BLaER1 treated with 17β-estradiol and CSF1 and Interleukin-3, amounts not matched to agents 10 nM and 100 nM (cell line): ENCODE data around the gene CELF5.

ENCODE experiments used
- H3K27ac ChIP-seq, 11 experiments: shearing (Covaris generic); formaldehyde crosslinking; 2 replicates each; pipeline ENCODE4 v1.8.1; 2022
- H3K27me3 ChIP-seq, 11 experiments: shearing (Covaris generic); formaldehyde crosslinking; 2 replicates each; pipeline ENCODE4 v1.8.1; 2022
- H3K36me3 ChIP-seq, 11 experiments: shearing (Covaris generic); formaldehyde crosslinking; 2 replicates each; pipeline ENCODE4 v1.8.1; 2022
- H3K4me1 ChIP-seq, 10 experiments: shearing (Covaris generic); formaldehyde crosslinking; 2 replicates each; pipeline ENCODE4 v1.8.1; 2022
- H3K4me2 ChIP-seq, 11 experiments: shearing (Covaris generic); formaldehyde crosslinking; 2 replicates each; pipeline ENCODE4 v1.8.1; 2022
- H3K4me3 ChIP-seq, 10 experiments: shearing (Covaris generic); formaldehyde crosslinking; 2 replicates each; pipeline ENCODE4 v1.8.1; 2022
- H3K9ac ChIP-seq, 11 experiments: shearing (Covaris generic); formaldehyde crosslinking; 2 replicates each; pipeline ENCODE4 v1.8.1; 2022
- H3K9me3 ChIP-seq, 11 experiments: shearing (Covaris generic); formaldehyde crosslinking; replicated peaks in 1 of 11; 2 replicates each; pipeline ENCODE4 v1.8.1; 2022
- H4K20me1 ChIP-seq, 11 experiments: shearing (Covaris generic); formaldehyde crosslinking; 2 replicates each; pipeline ENCODE4 v1.8.1; 2022
- Cebpa-rat ChIP-seq, 11 experiments: shearing (Covaris generic); IDR thresholded peaks; 2 replicates each; pipeline ENCODE4 v1.8.1; 2022

Gene CELF5

DNA sequence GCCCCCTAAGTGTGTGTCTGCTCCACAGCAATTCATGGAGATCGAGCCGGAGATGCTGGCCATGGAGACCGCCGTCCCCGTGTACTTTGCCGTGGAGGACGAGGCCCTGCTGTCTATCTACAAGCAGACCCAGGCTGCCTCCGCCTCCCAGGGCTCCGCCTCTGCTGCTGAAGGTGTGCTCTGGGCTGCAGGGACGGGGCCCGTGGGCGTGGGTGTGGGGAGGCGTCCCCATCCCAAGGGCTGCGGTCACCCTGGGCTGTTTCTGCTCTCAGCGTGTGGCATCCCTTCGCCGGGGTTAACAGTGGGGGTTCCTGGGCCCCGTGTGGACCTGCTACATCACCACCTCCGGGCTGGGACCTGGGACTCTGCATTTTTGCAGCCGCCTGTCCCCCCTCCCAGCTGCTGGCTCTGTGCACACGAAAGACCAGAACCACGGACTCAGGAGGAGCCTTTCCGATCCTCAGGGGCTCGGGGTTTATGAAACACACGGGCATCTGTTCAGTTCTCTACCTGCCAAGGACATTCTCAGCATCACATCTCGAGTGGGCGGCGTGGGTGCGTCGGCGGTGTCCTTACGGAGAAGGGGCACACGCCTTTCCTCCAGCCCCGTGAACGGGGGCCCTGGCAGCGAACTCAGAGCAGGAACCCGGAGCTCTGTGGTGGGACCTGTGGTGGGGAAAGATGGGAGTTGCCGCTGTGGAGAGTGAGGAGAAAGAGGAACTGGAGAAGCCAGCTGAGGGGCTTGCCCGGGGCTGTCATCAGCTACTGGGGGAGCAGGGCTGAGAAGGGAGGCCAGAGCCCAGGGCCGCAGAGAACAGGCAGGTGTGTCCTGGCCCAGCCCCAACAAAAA, 31.0 kb upstream of the CELF5 start:
- peak overlapping the region in 9 of 11 experiments; percentile 25 to 66 (median 56); a peak in 17 of 22 replicates for H3K27ac ChIP-seq
- H3K4me3 ChIP-seq, result peak overlapping the region in 1 of 10 experiments; percentile 20; a peak in 1 of 20 replicates
- no peak for TF ChIP-seq Cebpa-rat (IDR thresholded peaks at IDR 0.05)
- H3K4me1 ChIP-seq, result peaks cover 51 to 60% (median 58%) of the 10 kb centered on the region in 10 experiments
- H3K4me2 ChIP-seq, result peak overlapping the region; percentile 48 to 89 (median 70)
- H3K27me3 ChIP-seq, result no peaks in the 10 kb centered on the region
- H3K9me3 ChIP-seq, result no peaks in the 10 kb centered on the region
- H4K20me1 ChIP-seq, result peaks cover 6 to 100% (median 89%) of the 10 kb centered on the region in 11 experiments; a peak in 21 of 22 replicates
- H3K9ac ChIP-seq, result peak overlapping the region; percentile 11 to 56 (median 36); a peak in 12 of 22 replicates
- peaks cover 44 to 97% (median 86%) of the 10 kb centered on the region in 11 experiments for H3K36me3 ChIP-seq

DNA sequence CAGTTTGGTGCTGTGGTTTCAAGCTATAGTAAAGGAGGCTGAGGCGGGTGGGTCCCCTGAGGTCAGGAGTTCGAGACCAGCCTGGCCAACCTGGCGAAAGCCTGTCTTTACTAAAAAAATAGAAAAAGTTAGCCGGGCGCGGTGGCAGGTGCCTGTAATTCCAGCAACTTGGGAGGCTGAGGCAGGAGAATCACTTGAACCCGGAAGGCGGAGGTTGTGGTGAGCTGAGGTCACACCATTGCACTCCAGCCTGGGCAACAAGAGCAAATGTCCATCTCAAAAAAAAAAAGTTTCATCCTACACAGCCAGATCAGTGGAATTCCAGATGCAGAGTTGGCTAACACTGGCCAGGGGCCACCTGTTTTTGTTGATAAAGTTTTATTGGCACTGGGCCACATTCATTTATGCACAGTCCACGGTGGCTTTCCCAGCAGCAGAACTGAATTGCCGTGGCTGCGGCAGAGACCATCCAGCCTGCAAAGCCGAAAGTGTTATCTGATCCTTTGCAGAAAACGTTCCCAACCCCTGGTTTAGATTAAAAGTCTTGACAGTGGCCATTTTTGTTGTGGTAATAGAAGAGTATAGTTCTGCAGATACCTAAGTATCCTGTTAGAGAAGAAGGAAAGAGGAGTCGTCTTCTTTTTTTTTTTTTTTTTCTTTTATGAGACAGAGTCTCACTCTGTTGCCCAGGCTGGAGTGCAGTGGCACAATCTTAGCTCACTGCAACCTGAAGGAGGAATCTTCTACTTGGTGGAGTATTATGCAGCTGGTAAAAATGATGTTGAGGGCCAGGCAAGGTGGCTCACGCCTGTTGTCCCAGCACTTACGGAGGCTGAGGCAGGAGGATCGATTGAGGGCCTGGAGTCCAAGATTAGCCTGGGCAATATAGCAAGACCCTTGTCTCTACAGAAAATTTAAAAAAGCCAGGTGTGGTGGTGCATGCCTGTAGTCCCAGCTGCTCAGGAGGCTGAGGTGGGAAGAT, 30.1 kb upstream of the CELF5 start:
- no peaks in the 10 kb centered on the region for H3K27me3 ChIP-seq
- peak overlapping the region in 9 of 11 experiments; percentile 22 to 66 (median 49); a peak in 11 of 22 replicates for H3K27ac ChIP-seq
- H3K4me3 ChIP-seq, result no peak overlapping the region
- peaks cover 42 to 51% (median 49%) of the 10 kb centered on the region in 10 experiments for H3K4me1 ChIP-seq
- H4K20me1 ChIP-seq, result peaks cover 6 to 100% (median 84%) of the 10 kb centered on the region in 11 experiments; a peak in 21 of 22 replicates
- no peak for TF ChIP-seq Cebpa-rat (IDR thresholded peaks at IDR 0.05)
- H3K4me2 ChIP-seq, result peak overlapping the region; percentile 48 to 89 (median 70); a peak in 18 of 22 replicates
- peak overlapping the region in 6 of 11 experiments; percentile 11 to 51 (median 25); a peak in 6 of 22 replicates for H3K9ac ChIP-seq
- peaks cover 53 to 97% (median 87%) of the 10 kb centered on the region in 11 experiments for H3K36me3 ChIP-seq
- H3K9me3 ChIP-seq, result no peaks in the 10 kb centered on the region

GRCh38 chr19:3196064-3196932, 28.2 kb upstream of the CELF5 start:
- no peaks in the 10 kb centered on the region for H3K9me3 ChIP-seq
- H3K4me3 ChIP-seq, result no peak overlapping the region
- no peak overlapping the region for H3K9ac ChIP-seq
- peaks cover 1 to 98% (median 73%) of the 10 kb centered on the region in 11 experiments; a peak in 21 of 22 replicates for H4K20me1 ChIP-seq
- H3K36me3 ChIP-seq, result peaks cover 64 to 96% (median 87%) of the 10 kb centered on the region in 11 experiments
- H3K27ac ChIP-seq, result no peak overlapping the region
- peaks cover 23 to 32% (median 29%) of the 10 kb centered on the region in 10 experiments for H3K4me1 ChIP-seq
- TF ChIP-seq Cebpa-rat (IDR thresholded peaks at IDR 0.05), result no peak
- H3K27me3 ChIP-seq, result no peaks in the 10 kb centered on the region
- no peak overlapping the region for H3K4me2 ChIP-seq

DNA sequence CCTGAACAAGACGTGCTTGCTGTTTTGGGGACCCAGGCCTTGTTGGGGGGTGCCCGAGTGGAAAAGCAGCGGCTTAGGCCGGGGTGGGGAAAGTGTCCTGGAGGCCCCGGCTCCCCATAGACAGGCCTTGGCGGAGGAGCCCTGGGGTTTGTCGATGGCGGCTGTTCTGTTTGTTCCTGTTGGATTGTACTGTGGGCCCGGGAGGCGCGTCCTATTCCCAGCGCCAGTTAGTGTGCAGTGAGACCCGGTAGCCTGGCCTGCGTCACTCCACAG, 27.6 kb upstream of the CELF5 start:
- Histone ChIP-seq H4K20me1 (peaks cover 0 to 95% (median 69%) of the 10 kb centered on the region in 11 experiments; a peak in 21 of 22 replicates), H3K36me3 (peaks cover 68 to 96% (median 88%) of the 10 kb centered on the region in 11 experiments), H3K4me3 (no peak overlapping the region), H3K9me3 (no peaks in the 10 kb centered on the region), H3K4me2 (no peak overlapping the region), H3K4me1 (peaks cover 17 to 26% (median 24%) of the 10 kb centered on the region in 10 experiments), H3K27ac (no peak overlapping the region; a peak in 1 of 22 replicates), H3K27me3 (no peaks in the 10 kb centered on the region), H3K9ac (no peak overlapping the region)
- TF ChIP-seq Cebpa-rat (IDR thresholded peaks at IDR 0.05), result no peak

GRCh38 chr19:3198901-3199700, 25.4 kb upstream of the CELF5 start:
- peaks cover 0 to 4% (median 3%) of the 10 kb centered on the region in 10 experiments; a peak in 17 of 20 replicates for H3K4me1 ChIP-seq
- no peak for TF ChIP-seq Cebpa-rat (IDR thresholded peaks at IDR 0.05)
- H3K4me3 ChIP-seq, result no peak overlapping the region
- H3K36me3 ChIP-seq, result peaks cover 78 to 100% (median 96%) of the 10 kb centered on the region in 11 experiments
- no peak overlapping the region for H3K27ac ChIP-seq
- no peaks in the 10 kb centered on the region for H3K27me3 ChIP-seq
- H3K4me2 ChIP-seq, result no peak overlapping the region
- H3K9ac ChIP-seq, result peak overlapping the region in 1 of 11 experiments; percentile 11; a peak in 1 of 22 replicates
- no peaks in the 10 kb centered on the region for H3K9me3 ChIP-seq
- H4K20me1 ChIP-seq, result peaks cover 0 to 95% (median 70%) of the 10 kb centered on the region in 11 experiments; a peak in 19 of 22 replicates

- H3K4me2 ChIP-seq, result no peak overlapping the region
- H4K20me1 ChIP-seq, result peaks cover 0 to 91% (median 64%) of the 10 kb centered on the region in 11 experiments; a peak in 18 of 22 replicates
- no peaks in the 10 kb centered on the region for H3K27me3 ChIP-seq
- H3K4me3 ChIP-seq, result no peak overlapping the region
- TF ChIP-seq Cebpa-rat (IDR thresholded peaks at IDR 0.05), result no peak
- H3K9ac ChIP-seq, result no peak overlapping the region
- no peaks in the 10 kb centered on the region for H3K9me3 ChIP-seq
- H3K36me3 ChIP-seq, result peaks cover 76 to 97% (median 93%) of the 10 kb centered on the region in 11 experiments
- no peaks in the 10 kb centered on the region for H3K4me1 ChIP-seq
- H3K27ac ChIP-seq, result no peak overlapping the region
Measured at GRCh38 chr19:3201072-3201700, 23.3 kb upstream of the CELF5 start.

- TF ChIP-seq Cebpa-rat (IDR thresholded peaks at IDR 0.05), result no peak
- Histone ChIP-seq H4K20me1 (peaks cover 0 to 91% (median 64%) of the 10 kb centered on the region in 11 experiments; a peak in 16 of 22 replicates), H3K4me3 (no peak overlapping the region), H3K9me3 (no peaks in the 10 kb centered on the region), H3K4me1 (no peaks in the 10 kb centered on the region), H3K27ac (no peak overlapping the region), H3K9ac (no peak overlapping the region), H3K27me3 (no peaks in the 10 kb centered on the region), H3K4me2 (no peak overlapping the region), H3K36me3 (peaks cover 76 to 97% (median 93%) of the 10 kb centered on the region in 11 experiments)
Measured at GRCh38 chr19:3201911-3202310, 22.6 kb upstream of the CELF5 start.
